Neutrophil (primary cell): ENCODE measurements around the gene GLIS1.

ENCODE experiments used
- H3K27ac ChIP-seq: fragments of 200-600 bp; sonication (generic); 2 replicates; pipeline ENCODE4 v1.5.1; 2016; ENCODE audit warnings: mild to moderate bottlenecking, moderate library complexity
- H3K27me3 ChIP-seq: fragments of 200-600 bp; sonication (generic); 2 replicates; pipeline ENCODE4 v1.6.0; 2016; ENCODE audit warnings: mild to moderate bottlenecking
- H3K36me3 ChIP-seq: fragments of 200-600 bp; sonication (generic); 2 replicates; pipeline ENCODE4 v1.5.1; 2017
- H3K4me1 ChIP-seq, 2 experiments: fragments of 200-600 bp in 1 of 2; sonication (generic) in 1 of 2; 1 replicate in 1 of 2; 2 replicates in 1 of 2; pipeline versions ENCODE4 v1.5.1 to v1.6.1; 2013 to 2016; ENCODE audit warnings: low read depth in 1 of 2, low read length in 1 of 2, mild to moderate bottlenecking in 1 of 2, moderate library complexity in 1 of 2; ENCODE audit not compliant: control insufficient read depth in 1 of 2, insufficient read depth in 1 of 2
- H3K4me3 ChIP-seq, 2 experiments: fragments of 200-600 bp in 1 of 2; sonication (generic) in 1 of 2; 1 replicate in 1 of 2; 2 replicates in 1 of 2; pipeline ENCODE4 v1.5.1; 2013 to 2016; ENCODE audit warnings: low read depth in 1 of 2, low read length in 1 of 2, mild to moderate bottlenecking in 1 of 2, moderate library complexity in 1 of 2
- H3K9me3 ChIP-seq: fragments of 200-600 bp; sonication (generic); 2 replicates; pipeline ENCODE4 v1.5.1; 2016
- CTCF ChIP-seq: fragments of 200-600 bp; sonication (generic); IDR thresholded peaks from 2 replicates; pipeline ENCODE4 v1.5.1; 2016; ENCODE audit warnings: antibody characterized with exemption

Gene GLIS1

GRCh38 chr1:53483656-53484055 lies 255.3 kb downstream of the GLIS1 start:
- Histone ChIP-seq H3K36me3 (no peaks in the 10 kb centered on the region), H3K9me3 (no peaks in the 10 kb centered on the region), H3K4me3 (no peak overlapping the region), H3K27ac (no peak overlapping the region), H3K4me1 (no peaks in the 10 kb centered on the region), H3K27me3 (peaks cover 29% of the 10 kb centered on the region)
- TF ChIP-seq CTCF: no peak

GRCh38 chr1:53483170-53483569 lies 255.8 kb downstream of the GLIS1 start:
- TF ChIP-seq CTCF: no peak
- H3K36me3 ChIP-seq: no peaks in the 10 kb centered on the region
- peaks cover 27% of the 10 kb centered on the region for H3K27me3 ChIP-seq
- no peaks in the 10 kb centered on the region for H3K4me1 ChIP-seq
- no peaks in the 10 kb centered on the region for H3K9me3 ChIP-seq
- H3K4me3 ChIP-seq: no peak overlapping the region
- H3K27ac ChIP-seq: no peak overlapping the region

- Histone ChIP-seq H3K4me1 (no peaks in the 10 kb centered on the region), H3K27ac (no peak overlapping the region), H3K27me3 (peaks cover 21% of the 10 kb centered on the region), H3K36me3 (no peaks in the 10 kb centered on the region), H3K4me3 (no peak overlapping the region), H3K9me3 (no peaks in the 10 kb centered on the region)
- TF ChIP-seq CTCF: no peak
Measured at GRCh38 chr1:53482441-53483153, 256.4 kb downstream of the GLIS1 start.

GRCh38 chr1:53481456-53481855 lies 257.5 kb downstream of the GLIS1 start:
- Histone ChIP-seq H3K27me3 (peaks cover 10% of the 10 kb centered on the region), H3K9me3 (no peaks in the 10 kb centered on the region), H3K4me3 (no peak overlapping the region), H3K4me1 (no peaks in the 10 kb centered on the region), H3K36me3 (no peaks in the 10 kb centered on the region), H3K27ac (no peak overlapping the region)
- no peak for TF ChIP-seq CTCF

GRCh38 chr1:53480678-53481077 lies 258.3 kb downstream of the GLIS1 start:
- Histone ChIP-seq H3K27ac (no peak overlapping the region), H3K27me3 (peaks cover 2% of the 10 kb centered on the region), H3K9me3 (no peaks in the 10 kb centered on the region), H3K36me3 (no peaks in the 10 kb centered on the region), H3K4me1 (no peaks in the 10 kb centered on the region), H3K4me3 (no peak overlapping the region)
- TF ChIP-seq CTCF: no peak

GRCh38 chr1:53478502-53478818 lies 260.5 kb downstream of the GLIS1 start:
- no peaks in the 10 kb centered on the region for H3K27me3 ChIP-seq
- H3K4me3 ChIP-seq: no peak overlapping the region
- H3K27ac ChIP-seq: no peak overlapping the region
- no peaks in the 10 kb centered on the region for H3K9me3 ChIP-seq
- H3K36me3 ChIP-seq: no peaks in the 10 kb centered on the region
- no peak for TF ChIP-seq CTCF
- H3K4me1 ChIP-seq: no peaks in the 10 kb centered on the region
